Kidney capillary endothelial cell (primary cell): Measurements from ENCODE around the gene TBL1Y.
"Not testable (repeated sequence)": the region's sequence is repeated elsewhere in the genome, so short reads cannot be mapped to it uniquely, and the experiment has no call there.

ENCODE experiments used
- DNase-seq: peaks from one replicate; pipeline ENCODE4 v3.0.0-alpha.2; 2018; ENCODE audit warnings: low spot score

Gene TBL1Y

GRCh38 chrY:6972271-6972887, 61.9 kb downstream of the TBL1Y start:
- no peak for DNase-seq

GRCh38 chrY:6974971-6975370, 64.5 kb downstream of the TBL1Y start:
- no peak for DNase-seq

GRCh38 chrY:6977783-6978182, 67.3 kb downstream of the TBL1Y start:
- no peak for DNase-seq

GRCh38 chrY:6983221-6983620, 72.7 kb downstream of the TBL1Y start:
- DNase-seq, result no peak

- no peak for DNase-seq
Measured at GRCh38 chrY:6987811-6988210, 77.3 kb downstream of the TBL1Y start.

GRCh38 chrY:6989886-6990620, 79.6 kb downstream of the TBL1Y start:
- DNase-seq, result no peak

- no peak for DNase-seq
Measured at GRCh38 chrY:6992041-6992440, 81.5 kb downstream of the TBL1Y start.

GRCh38 chrY:6995987-6996386, 85.5 kb downstream of the TBL1Y start:
- no peak for DNase-seq

GRCh38 chrY:6997503-6998066, 87.1 kb downstream of the TBL1Y start:
- no peak for DNase-seq

- DNase-seq, result no peak
Measured at GRCh38 chrY:6999905-7000304, 89.4 kb downstream of the TBL1Y start.

GRCh38 chrY:7002581-7002980, 92.1 kb downstream of the TBL1Y start:
- DNase-seq, result no peak

GRCh38 chrY:7007911-7008310, 97.4 kb downstream of the TBL1Y start:
- no peak for DNase-seq

GRCh38 chrY:7008578-7009355, 98.3 kb downstream of the TBL1Y start:
- DNase-seq, result no peak

- no peak for DNase-seq
Measured at GRCh38 chrY:7013051-7013450, 102.6 kb downstream of the TBL1Y start.

GRCh38 chrY:7016521-7016920, 106.0 kb downstream of the TBL1Y start:
- no peak for DNase-seq

GRCh38 chrY:7017244-7018080, 107.0 kb downstream of the TBL1Y start:
- DNase-seq, result no peak

- DNase-seq, result no peak
Measured at GRCh38 chrY:7039037-7039436, 128.5 kb downstream of the TBL1Y start.

- DNase-seq, result no peak
Measured at GRCh38 chrY:7040662-7041061, 130.2 kb downstream of the TBL1Y start.

GRCh38 chrY:7041983-7042382, 131.5 kb downstream of the TBL1Y start:
- no peak for DNase-seq

GRCh38 chrY:7052461-7052860, 142.0 kb downstream of the TBL1Y start:
- DNase-seq, result not testable (repeated sequence)

- DNase-seq, result no peak
Measured at GRCh38 chrY:7056886-7057285, 146.4 kb downstream of the TBL1Y start.

- DNase-seq, result no peak
Measured at GRCh38 chrY:7078725-7079124, 168.2 kb downstream of the TBL1Y start.
